PC-9 (cell line): ENCODE data around the gene CD2BP2. TPM values are rescaled to one million over a fixed set of nuclear protein-coding genes. Genes with fewer than 3 reads are reported as not detected.
A peak's percentile ranks its signal among the peaks of the same experiment; 100 is the strongest.

Experiments
- BruUV-seq: library from RNA; stranded (reverse); fragments of 400-500 nt; replicated peaks from 2 replicates; lab custom pipeline; 2021; lab: Mats Ljungman, UMichigan
- CTCF ChIA-PET: fragments of 300-600 bp; sonication (Branson Sonifier 250); formaldehyde crosslinking; loops from one replicate; lab custom pipeline; 2022; ENCODE audit warnings: antibody characterized with exemption; lab: Charles Lee
- POLR2A ChIA-PET: fragments of 300-600 bp; sonication (Branson Sonifier 250); formaldehyde crosslinking; loops from one replicate; lab custom pipeline; 2022; ENCODE audit warnings: antibody characterized with exemption; ENCODE audit not compliant: unreplicated experiment; lab: Charles Lee
- DNase-seq, 2 experiments: peaks; one replicate each; pipeline versions ENCODE4 v3.0.0 to v3.0.0-alpha.2; 2015 to 2022; ENCODE audit warnings: mixed read lengths in 1 of 2
- H2AFZ ChIP-seq: fragments of 200-600 bp; sonication (generic); 2 replicates; pipeline ENCODE4 v1.8.1; 2017; ENCODE audit warnings: antibody characterized with exemption
- H3F3A ChIP-seq: fragments of 200-600 bp; sonication (generic); 2 replicates; pipeline ENCODE4 v1.8.1; 2017; ENCODE audit warnings: antibody characterized with exemption, mild to moderate bottlenecking, low read depth; ENCODE audit not compliant: insufficient read depth
- H3K27ac ChIP-seq: fragments of 200-600 bp; sonication (generic); 2 replicates; pipeline ENCODE4 v1.6.1; 2016; ENCODE audit warnings: mixed run types
- H3K27me3 ChIP-seq: fragments of 200-600 bp; sonication (generic); 2 replicates; pipeline ENCODE4 v1.6.1; 2016; ENCODE audit warnings: low read depth, mixed run types; ENCODE audit not compliant: insufficient read depth
- H3K36me3 ChIP-seq: fragments of 200-600 bp; sonication (generic); 2 replicates; pipeline ENCODE4 v1.6.1; 2016; ENCODE audit warnings: low read depth, mixed run types
- H3K4me1 ChIP-seq: fragments of 200-600 bp; sonication (generic); replicated peaks from 2 replicates; pipeline ENCODE4 v1.6.1; 2016; ENCODE audit warnings: mixed run types; ENCODE audit not compliant: insufficient read depth
- H3K4me2 ChIP-seq: fragments of 200-600 bp; sonication (generic); 2 replicates; pipeline ENCODE4 v1.6.1; 2017; ENCODE audit warnings: mixed run types
- H3K4me3 ChIP-seq: fragments of 200-600 bp; sonication (generic); 2 replicates; pipeline ENCODE4 v1.6.1; 2016; ENCODE audit warnings: mixed run types
- H3K79me2 ChIP-seq: fragments of 200-600 bp; sonication (generic); 2 replicates; pipeline ENCODE4 v1.6.1; 2017; ENCODE audit warnings: low read depth, mixed run types
- H3K9me2 ChIP-seq: fragments of 200-600 bp; sonication (generic); 2 replicates; pipeline ENCODE4 v1.8.1; 2017; ENCODE audit warnings: mild to moderate bottlenecking; ENCODE audit not compliant: insufficient read depth
- H3K9me3 ChIP-seq: fragments of 200-600 bp; sonication (generic); 2 replicates; pipeline ENCODE4 v1.8.1; 2016; ENCODE audit warnings: low read depth; ENCODE audit not compliant: insufficient read depth
- H4K20me1 ChIP-seq: fragments of 200-600 bp; sonication (generic); 2 replicates; pipeline ENCODE4 v1.8.1; 2017; ENCODE audit not compliant: insufficient read depth
- EZH2 ChIP-seq: fragments of 200-600 bp; sonication (generic); IDR thresholded peaks from 2 replicates; pipeline ENCODE4 v1.8.0; 2017; ENCODE audit warnings: antibody characterized with exemption, low read depth
- intact Hi-C: fragments of 100-400 bp; cut with micrococcal nuclease; formaldehyde crosslinking; loops from one replicate; pipeline ENCODE4 v1.10.0; 2022; ENCODE audit not compliant: unreplicated experiment
- total RNA-seq: library from RNA; stranded (reverse); gene quantifications from 2 replicates; pipeline ENCODE4 v1.2.3, GENCODE V29; 2021
- TF ChIP-seq, protein P1 (sequence below): fragments of 200-600 bp; sonication (generic); conservative IDR thresholded peaks from 2 replicates; pipeline ENCODE4 v1.6.1; 2017; ENCODE audit warnings: mixed run types, antibody characterized with exemption, mild to moderate bottlenecking, moderate library complexity

The CD2BP2 gene
- total RNA-seq, 1 experiment from 2014 or later = 84.6 TPM

DNA sequence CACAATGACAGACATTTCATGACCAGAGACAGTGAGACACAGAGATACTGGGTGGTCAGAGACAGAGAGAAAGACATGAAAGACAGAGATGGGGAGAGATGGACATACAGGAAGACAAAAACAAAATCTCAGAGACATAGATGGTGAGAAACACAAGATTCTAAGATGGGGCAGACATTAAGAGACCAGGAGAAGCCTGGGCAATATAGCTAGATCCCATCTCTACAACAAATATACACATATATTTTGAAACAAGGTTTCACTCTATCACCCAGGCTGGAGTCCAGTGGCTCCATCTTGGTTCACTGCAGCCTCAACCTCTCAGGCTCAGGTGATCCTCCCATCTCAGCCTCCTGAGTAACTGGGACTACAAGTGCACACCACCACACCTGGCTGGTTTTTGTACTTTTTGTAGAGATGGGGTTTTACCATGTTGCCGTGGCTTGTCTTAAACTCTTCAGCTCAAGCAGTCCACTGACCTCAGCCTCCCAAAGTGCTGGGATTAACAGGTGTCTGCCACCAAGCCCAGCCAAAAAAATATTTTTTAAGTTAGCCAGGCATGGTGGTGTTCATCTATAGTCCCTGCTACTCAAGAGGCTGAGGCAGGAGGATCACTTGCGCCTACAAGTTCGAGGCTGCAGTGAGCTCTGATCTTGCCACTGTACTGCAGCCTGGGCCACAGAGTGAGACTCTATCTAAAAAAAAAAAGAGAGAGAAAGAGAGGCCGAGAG, 25.1 kb upstream of the CD2BP2 start:
- TSS peak; percentile 51 for BruUV-seq
- Histone ChIP-seq H3K27me3 (no peaks in the 10 kb centered on the region), H2AFZ (no peak overlapping the region), H3K4me2 (peak overlapping the region; percentile 98; the same call in 1 of the 2 replicates), H3K36me3 (no peaks in the 10 kb centered on the region), H3K79me2 (peaks cover 13% of the 10 kb centered on the region; the same call in 1 of the 2 replicates), H4K20me1 (no peaks in the 10 kb centered on the region), H3K9me3 (no peaks in the 10 kb centered on the region), H3K4me3 (no peak overlapping the region), H3K27ac (no peak overlapping the region), H3K9me2 (no peaks in the 10 kb centered on the region), H3F3A (peaks cover 31% of the 10 kb centered on the region), H3K4me1 (peaks cover 19% of the 10 kb centered on the region)
- no peak for TF ChIP-seq EZH2
- TF ChIP-seq, protein P1, sequence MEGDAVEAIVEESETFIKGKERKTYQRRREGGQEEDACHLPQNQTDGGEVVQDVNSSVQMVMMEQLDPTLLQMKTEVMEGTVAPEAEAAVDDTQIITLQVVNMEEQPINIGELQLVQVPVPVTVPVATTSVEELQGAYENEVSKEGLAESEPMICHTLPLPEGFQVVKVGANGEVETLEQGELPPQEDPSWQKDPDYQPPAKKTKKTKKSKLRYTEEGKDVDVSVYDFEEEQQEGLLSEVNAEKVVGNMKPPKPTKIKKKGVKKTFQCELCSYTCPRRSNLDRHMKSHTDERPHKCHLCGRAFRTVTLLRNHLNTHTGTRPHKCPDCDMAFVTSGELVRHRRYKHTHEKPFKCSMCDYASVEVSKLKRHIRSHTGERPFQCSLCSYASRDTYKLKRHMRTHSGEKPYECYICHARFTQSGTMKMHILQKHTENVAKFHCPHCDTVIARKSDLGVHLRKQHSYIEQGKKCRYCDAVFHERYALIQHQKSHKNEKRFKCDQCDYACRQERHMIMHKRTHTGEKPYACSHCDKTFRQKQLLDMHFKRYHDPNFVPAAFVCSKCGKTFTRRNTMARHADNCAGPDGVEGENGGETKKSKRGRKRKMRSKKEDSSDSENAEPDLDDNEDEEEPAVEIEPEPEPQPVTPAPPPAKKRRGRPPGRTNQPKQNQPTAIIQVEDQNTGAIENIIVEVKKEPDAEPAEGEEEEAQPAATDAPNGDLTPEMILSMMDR = no peak
- CTCF ChIA-PET = interaction anchor here (0.6 kb wide), 1 partner anchor 16 kb away, joined by 5 read pairs; no protein-coding TSS in a partner anchor
- intact Hi-C loops = no loop called here
- POLR2A ChIA-PET = interaction anchor here (0.7 kb wide), 1 partner anchor 558 kb away, joined by 4 read pairs; no protein-coding TSS in a partner anchor
- no peak for DNase-seq

DNA sequence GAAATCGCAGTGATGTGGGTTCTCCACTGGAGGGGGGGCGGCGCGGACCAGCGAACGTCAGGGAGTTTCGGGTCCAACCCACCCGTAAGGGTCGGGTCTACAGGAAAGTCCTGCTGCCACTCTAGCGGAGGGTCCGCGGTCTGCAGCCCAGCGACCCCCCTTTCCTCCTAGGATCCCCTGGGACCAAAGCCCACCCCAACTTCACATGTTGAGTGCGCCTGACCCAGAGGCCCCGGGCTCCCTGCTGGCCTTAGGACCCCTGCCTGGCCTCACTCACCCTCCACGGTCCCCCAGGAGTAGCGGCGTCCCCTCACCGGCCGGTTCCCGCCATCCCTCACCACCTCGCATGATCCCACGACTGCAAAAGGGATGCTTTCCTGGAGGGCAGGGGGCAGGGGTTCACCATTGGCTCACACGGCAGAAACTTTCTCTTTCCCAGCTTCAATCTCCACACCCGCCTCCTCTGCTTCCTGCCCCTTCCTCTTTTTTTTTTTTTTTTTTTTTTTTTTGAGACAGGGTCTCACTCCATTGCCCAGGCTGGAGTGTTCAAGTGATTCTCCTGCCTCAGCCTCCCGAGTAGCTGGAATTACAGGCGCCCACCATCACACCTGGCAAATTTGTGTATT, 24.2 kb upstream of the CD2BP2 start:
- no TSS peak for BruUV-seq
- peak overlapping the region; percentile 92 for H3K27ac ChIP-seq
- peak overlapping the region; percentile 98 for H3K4me2 ChIP-seq
- no peaks in the 10 kb centered on the region for H3K9me3 ChIP-seq
- H3K4me1 ChIP-seq = peaks cover 19% of the 10 kb centered on the region
- H4K20me1 ChIP-seq = no peaks in the 10 kb centered on the region
- intact Hi-C loops = loop anchor here (2.0 to 5.0 kb wide), 4 partner anchors 44 to 287 kb away; partner anchors contain the start of genes FBRS, TBX6 and ZNF768
- no peak for TF ChIP-seq EZH2
- TF ChIP-seq, protein P1 = no peak
- H3K9me2 ChIP-seq = no peaks in the 10 kb centered on the region
- peaks cover 31% of the 10 kb centered on the region for H3F3A ChIP-seq
- H3K4me3 ChIP-seq = peak overlapping the region; percentile 80
- peak overlapping the region; percentile 71; the same call in 1 of the 2 replicates for H2AFZ ChIP-seq
- ChIA-PET CTCF (interaction anchor here (0.6 kb wide), 1 partner anchor 17 kb away, joined by 5 read pairs; no protein-coding TSS in a partner anchor), POLR2A (no interaction called here)
- H3K27me3 ChIP-seq = no peaks in the 10 kb centered on the region
- peaks cover 13% of the 10 kb centered on the region; the same call in 1 of the 2 replicates for H3K79me2 ChIP-seq
- DNase-seq = no peak
- no peaks in the 10 kb centered on the region for H3K36me3 ChIP-seq
